Measurements from ENCODE around the gene IL23A.

IL23A gene

GRCh38 chr12:56338308-56339157 lies at the start of gene IL23A:
Gene IL23A (plus strand): TSS chr12:56338884. CDS start chr12:56339045, 161 bp downstream.
- no peaks in the 10 kb centered on the region for H3K79me2 ChIP-seq (ENCODE audit: control insufficient read depth, insufficient read depth, low read length, unreplicated experiment)
- peaks cover 11% of the 10 kb centered on the region; the same call in 1 of the 2 replicates for H3K36me3 ChIP-seq (ENCODE audit: insufficient read depth, low read length)
- H3K27me3 ChIP-seq (ENCODE audit: insufficient read depth, low read length) = no peaks in the 10 kb centered on the region
- H3K4me3 ChIP-seq (ENCODE audit: low read depth, low read length) = no peak within 1 kb of the TSS
- H3K4me1 ChIP-seq (ENCODE audit: control insufficient read depth, insufficient read depth, low read length, unreplicated experiment) = no peaks in the 10 kb centered on the region
- no peak within 1 kb of the TSS for H2AFZ ChIP-seq (ENCODE audit: low read length, unreplicated experiment)
- no peak within 1 kb of the TSS for H3K27ac ChIP-seq (ENCODE audit: low read depth, low read length)

DNA sequence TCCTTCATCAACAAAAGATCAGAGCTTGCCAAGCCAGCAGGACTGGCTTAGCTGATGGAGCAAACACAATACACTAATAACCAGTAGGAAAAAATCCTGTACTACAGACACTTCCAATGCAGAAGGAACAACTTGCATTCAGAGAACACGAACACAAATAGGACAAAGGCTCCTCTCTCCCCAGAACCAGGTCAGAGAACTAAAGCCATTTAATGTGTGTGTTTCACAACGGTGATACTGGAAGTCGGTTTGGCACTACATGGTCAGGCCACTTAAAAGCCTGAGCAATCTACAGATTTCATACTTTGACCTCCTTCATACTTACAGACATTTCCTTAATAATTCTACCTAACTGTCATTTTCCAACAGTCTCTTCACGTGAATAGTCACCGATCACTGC lies 44.9 kb upstream of the IL23A start:
- Histone ChIP-seq H3K79me2 (ENCODE audit: control insufficient read depth, insufficient read depth, low read length, unreplicated experiment) (peaks cover 74% of the 10 kb centered on the region), H3K36me3 (ENCODE audit: insufficient read depth, low read length) (peaks cover 16% of the 10 kb centered on the region), H3K4me3 (ENCODE audit: low read depth, low read length) (no peak overlapping the region), H3K27me3 (ENCODE audit: insufficient read depth, low read length) (no peaks in the 10 kb centered on the region), H3K4me1 (ENCODE audit: control insufficient read depth, insufficient read depth, low read length, unreplicated experiment) (peaks cover 12% of the 10 kb centered on the region), H2AFZ (ENCODE audit: low read length, unreplicated experiment) (no peak overlapping the region), H3K27ac (ENCODE audit: low read depth, low read length) (no peak overlapping the region)

GRCh38 chr12:56296295-56296694 lies 42.4 kb upstream of the IL23A start:
- Histone ChIP-seq H3K36me3 (ENCODE audit: insufficient read depth, low read length) (peaks cover 7% of the 10 kb centered on the region), H2AFZ (ENCODE audit: low read length, unreplicated experiment) (no peak overlapping the region), H3K4me1 (ENCODE audit: control insufficient read depth, insufficient read depth, low read length, unreplicated experiment) (peaks cover 20% of the 10 kb centered on the region), H3K79me2 (ENCODE audit: control insufficient read depth, insufficient read depth, low read length, unreplicated experiment) (peaks cover 72% of the 10 kb centered on the region), H3K27ac (ENCODE audit: low read depth, low read length) (no peak overlapping the region), H3K4me3 (ENCODE audit: low read depth, low read length) (no peak overlapping the region), H3K27me3 (ENCODE audit: insufficient read depth, low read length) (no peaks in the 10 kb centered on the region)

- Histone ChIP-seq H3K27ac (ENCODE audit: low read depth, low read length) (no peak overlapping the region), H3K4me3 (ENCODE audit: low read depth, low read length) (no peak overlapping the region)
Measured at GRCh38 chr12:56297400-56297799, 41.3 kb upstream of the IL23A start.

DNA sequence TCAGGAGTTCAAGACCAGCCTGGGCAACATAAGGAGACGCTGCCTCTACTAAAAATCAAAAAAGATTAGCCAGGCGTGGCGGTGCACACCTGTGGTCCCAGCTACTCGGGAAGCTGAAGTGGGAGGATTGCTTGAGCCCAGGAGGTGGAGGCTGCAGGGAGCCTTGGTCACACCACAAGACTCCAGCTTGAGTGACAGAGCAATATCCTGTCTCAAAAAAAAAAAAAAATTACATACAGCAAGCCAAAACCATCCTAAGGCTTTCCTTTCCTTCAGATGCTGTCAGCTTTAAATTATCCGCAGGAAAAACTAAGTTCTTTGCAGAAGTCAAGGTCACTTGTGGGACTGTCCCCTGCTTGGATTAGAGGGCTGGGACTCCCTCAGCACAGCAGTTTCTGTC lies 39.9 kb upstream of the IL23A start:
- Histone ChIP-seq H3K27me3 (ENCODE audit: insufficient read depth, low read length) (no peaks in the 10 kb centered on the region), H3K27ac (ENCODE audit: low read depth, low read length) (no peak overlapping the region), H3K4me1 (ENCODE audit: control insufficient read depth, insufficient read depth, low read length, unreplicated experiment) (peaks cover 20% of the 10 kb centered on the region), H3K36me3 (ENCODE audit: insufficient read depth, low read length) (peaks cover 6% of the 10 kb centered on the region; the same call in 1 of the 2 replicates), H2AFZ (ENCODE audit: low read length, unreplicated experiment) (no peak overlapping the region), H3K79me2 (ENCODE audit: control insufficient read depth, insufficient read depth, low read length, unreplicated experiment) (peaks cover 55% of the 10 kb centered on the region), H3K4me3 (ENCODE audit: low read depth, low read length) (peak overlapping the region; percentile 90)

More at GRCh38 chr12:56297400-56297799, 41.3 kb upstream of the IL23A start:
- H3K27me3 ChIP-seq (ENCODE audit: insufficient read depth, low read length) = no peaks in the 10 kb centered on the region
- H3K4me1 ChIP-seq (ENCODE audit: control insufficient read depth, insufficient read depth, low read length, unreplicated experiment) = peaks cover 20% of the 10 kb centered on the region
- no peak overlapping the region for H2AFZ ChIP-seq (ENCODE audit: low read length, unreplicated experiment)
- H3K36me3 ChIP-seq (ENCODE audit: insufficient read depth, low read length) = peaks cover 6% of the 10 kb centered on the region; the same call in 1 of the 2 replicates
- H3K79me2 ChIP-seq (ENCODE audit: control insufficient read depth, insufficient read depth, low read length, unreplicated experiment) = peaks cover 65% of the 10 kb centered on the region

GRCh38 chr12:56299308-56299852 lies 39.3 kb upstream of the IL23A start:
- H3K4me1 ChIP-seq (ENCODE audit: control insufficient read depth, insufficient read depth, low read length, unreplicated experiment) = peaks cover 20% of the 10 kb centered on the region
- peak overlapping the region; percentile 56 for H2AFZ ChIP-seq (ENCODE audit: low read length, unreplicated experiment)
- H3K4me3 ChIP-seq (ENCODE audit: low read depth, low read length) = peak overlapping the region; percentile 90
- H3K27ac ChIP-seq (ENCODE audit: low read depth, low read length) = peak overlapping the region; percentile 76
- peaks cover 50% of the 10 kb centered on the region for H3K79me2 ChIP-seq (ENCODE audit: control insufficient read depth, insufficient read depth, low read length, unreplicated experiment)
- H3K27me3 ChIP-seq (ENCODE audit: insufficient read depth, low read length) = no peaks in the 10 kb centered on the region
- peaks cover 6% of the 10 kb centered on the region; the same call in 1 of the 2 replicates for H3K36me3 ChIP-seq (ENCODE audit: insufficient read depth, low read length)

DNA sequence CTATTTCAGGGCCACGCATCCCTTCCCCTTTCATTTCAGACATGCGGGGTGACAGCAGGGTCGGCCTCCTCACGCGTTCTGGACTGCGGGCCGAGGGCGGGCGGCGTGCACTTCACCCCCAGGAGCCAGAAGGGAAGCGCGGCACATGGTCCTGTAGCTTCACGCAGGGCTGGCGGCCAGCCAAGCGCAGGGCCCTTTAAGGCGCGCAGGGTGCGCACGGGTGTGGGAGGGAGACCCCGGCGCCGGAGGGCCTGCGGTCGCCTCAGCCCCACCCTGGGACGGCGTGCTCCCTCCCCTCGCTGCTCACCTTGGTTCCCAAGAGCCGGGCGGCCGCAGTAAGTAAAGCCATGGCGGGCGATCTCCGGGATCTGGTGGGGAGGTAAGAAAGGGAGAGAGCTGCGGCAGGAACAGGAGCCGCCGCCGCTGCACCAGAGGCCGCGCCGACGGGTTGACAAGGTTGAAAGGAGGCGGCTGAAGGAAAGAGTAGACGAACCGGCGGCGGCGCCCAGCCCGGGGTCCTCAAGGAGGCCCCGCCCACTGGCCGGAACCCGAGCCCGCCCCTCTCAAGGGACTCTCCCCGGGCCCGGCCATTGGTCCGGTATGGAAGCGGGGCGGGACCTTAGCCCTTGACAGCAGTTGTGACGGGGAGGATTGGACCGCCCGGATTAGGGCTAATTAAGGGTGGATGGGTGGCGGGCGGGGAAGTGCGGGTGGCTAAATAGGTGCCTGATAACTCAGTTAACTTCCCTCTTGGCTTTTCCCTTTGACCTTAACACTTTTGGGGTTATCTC lies 38.6 kb upstream of the IL23A start, which contains the start of gene CS:
TSS of gene CS (minus strand) at position 478 of the 791 bp plus-strand sequence. CDS start at position 349, 129 bp downstream.
- H3K36me3 ChIP-seq (ENCODE audit: insufficient read depth, low read length) = peaks cover 6% of the 10 kb centered on the region; the same call in 1 of the 2 replicates

GRCh38 chr12:56300644-56301464 lies 37.8 kb upstream of the IL23A start:
- Histone ChIP-seq H2AFZ (ENCODE audit: low read length, unreplicated experiment) (peak overlapping the region; percentile 85), H3K79me2 (ENCODE audit: control insufficient read depth, insufficient read depth, low read length, unreplicated experiment) (peaks cover 42% of the 10 kb centered on the region), H3K4me1 (ENCODE audit: control insufficient read depth, insufficient read depth, low read length, unreplicated experiment) (peaks cover 20% of the 10 kb centered on the region), H3K4me3 (ENCODE audit: low read depth, low read length) (peak overlapping the region; percentile 90), H3K27ac (ENCODE audit: low read depth, low read length) (peak overlapping the region; percentile 76), H3K27me3 (ENCODE audit: insufficient read depth, low read length) (no peaks in the 10 kb centered on the region), H3K36me3 (ENCODE audit: insufficient read depth, low read length) (peaks cover 6% of the 10 kb centered on the region; the same call in 1 of the 2 replicates)

More for the DNA sequence above, 38.6 kb upstream of the IL23A start, which contains the start of gene CS:
- H3K79me2 ChIP-seq (ENCODE audit: control insufficient read depth, insufficient read depth, low read length, unreplicated experiment) = peaks cover 45% of the 10 kb centered on the region
- H3K4me3 ChIP-seq (ENCODE audit: low read depth, low read length) = peak within 1 kb of the TSS; percentile 90
- H3K4me1 ChIP-seq (ENCODE audit: control insufficient read depth, insufficient read depth, low read length, unreplicated experiment) = peaks cover 20% of the 10 kb centered on the region
- H2AFZ ChIP-seq (ENCODE audit: low read length, unreplicated experiment) = peak within 1 kb of the TSS; percentile 85
- no peaks in the 10 kb centered on the region for H3K27me3 ChIP-seq (ENCODE audit: insufficient read depth, low read length)
- H3K27ac ChIP-seq (ENCODE audit: low read depth, low read length) = peak within 1 kb of the TSS; percentile 76

GRCh38 chr12:56304276-56304675 lies 34.4 kb upstream of the IL23A start:
- Histone ChIP-seq H3K36me3 (ENCODE audit: insufficient read depth, low read length) (peaks cover 6% of the 10 kb centered on the region; the same call in 1 of the 2 replicates), H3K27ac (ENCODE audit: low read depth, low read length) (no peak overlapping the region), H3K4me3 (ENCODE audit: low read depth, low read length) (no peak overlapping the region), H2AFZ (ENCODE audit: low read length, unreplicated experiment) (no peak overlapping the region), H3K27me3 (ENCODE audit: insufficient read depth, low read length) (no peaks in the 10 kb centered on the region), H3K79me2 (ENCODE audit: control insufficient read depth, insufficient read depth, low read length, unreplicated experiment) (peaks cover 8% of the 10 kb centered on the region), H3K4me1 (ENCODE audit: control insufficient read depth, insufficient read depth, low read length, unreplicated experiment) (peaks cover 8% of the 10 kb centered on the region)
